ENCODE results near the gene TBC1D13. TPM values are rescaled to one million over a fixed set of nuclear protein-coding genes. Genes with fewer than 3 reads are reported as not detected.
A peak's percentile ranks its signal among the peaks of the same experiment; 100 is the strongest.

The TBC1D13 gene
- total RNA-seq, 1 donor, result 17.0 TPM

DNA sequence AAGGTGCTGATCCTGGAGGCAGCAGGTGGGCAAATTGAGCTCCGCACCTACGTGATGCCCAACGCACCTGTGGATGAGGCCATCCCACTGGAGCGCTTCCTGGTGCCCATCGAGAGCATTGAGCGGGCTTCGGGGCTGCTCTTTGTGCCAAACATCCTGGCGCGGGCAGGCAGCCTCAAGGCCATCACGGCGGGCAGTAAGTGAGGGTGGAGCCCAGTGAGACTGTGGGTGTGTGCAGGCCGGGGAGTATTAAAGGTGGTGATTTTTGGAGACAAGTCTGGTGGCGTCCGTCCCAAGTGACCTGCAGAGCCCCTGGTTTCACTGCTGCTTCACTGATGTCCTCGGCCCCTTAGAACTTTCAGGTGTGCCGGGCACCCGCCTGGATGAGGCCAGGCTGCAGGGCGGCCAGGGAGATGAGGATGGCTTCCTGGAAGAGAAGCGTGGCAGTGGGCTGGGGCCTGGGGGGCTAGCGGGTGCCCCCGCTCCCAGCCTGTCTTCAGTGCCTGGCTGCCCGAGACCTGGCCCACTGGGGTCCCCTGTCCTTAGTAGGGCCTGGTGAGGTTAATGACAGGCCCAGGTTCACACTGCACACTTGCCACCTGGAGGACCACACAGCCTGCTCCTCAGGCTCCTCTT is 35.5 kb downstream of the TBC1D13 start:
- Histone ChIP-seq H3K36me3 (ENCODE audit: insufficient read depth, low read length) (peaks cover 52% of the 10 kb centered on the region), H3K27me3 (ENCODE audit: insufficient read depth, low read length) (no peaks in the 10 kb centered on the region), H3K9me3 (ENCODE audit: low read depth, low read length) (no peaks in the 10 kb centered on the region)

GRCh38 chr9:128823362-128823902 is 36.4 kb downstream of the TBC1D13 start:
- H3K4me2 ChIP-seq (ENCODE audit: insufficient read depth, low read length), result no peak overlapping the region

More for the DNA sequence above, 35.5 kb downstream of the TBC1D13 start:
- no peaks in the 10 kb centered on the region for H3K79me2 ChIP-seq (ENCODE audit: insufficient read depth, low read length)
- H4K20me1 ChIP-seq (ENCODE audit: insufficient read depth, low read length), result peaks cover 5% of the 10 kb centered on the region
- no peak overlapping the region for H3K27ac ChIP-seq (ENCODE audit: low read depth, low read length)
- H3K4me2 ChIP-seq (ENCODE audit: insufficient read depth, low read length), result no peak overlapping the region
- H2AFZ ChIP-seq (ENCODE audit: low read length), result no peak overlapping the region
- H3K4me3 ChIP-seq (ENCODE audit: insufficient read depth, low read length), result no peak overlapping the region
- DNase-seq (ENCODE audit: insufficient read length, low spot score, missing footprints), result no peak
- no peak for TF ChIP-seq CTCF (IDR thresholded peaks at IDR 0.05; ENCODE audit: extremely low read depth, low read depth, low read length)
- peaks cover 8% of the 10 kb centered on the region for H3K4me1 ChIP-seq (ENCODE audit: insufficient read depth, low read length)

DNA sequence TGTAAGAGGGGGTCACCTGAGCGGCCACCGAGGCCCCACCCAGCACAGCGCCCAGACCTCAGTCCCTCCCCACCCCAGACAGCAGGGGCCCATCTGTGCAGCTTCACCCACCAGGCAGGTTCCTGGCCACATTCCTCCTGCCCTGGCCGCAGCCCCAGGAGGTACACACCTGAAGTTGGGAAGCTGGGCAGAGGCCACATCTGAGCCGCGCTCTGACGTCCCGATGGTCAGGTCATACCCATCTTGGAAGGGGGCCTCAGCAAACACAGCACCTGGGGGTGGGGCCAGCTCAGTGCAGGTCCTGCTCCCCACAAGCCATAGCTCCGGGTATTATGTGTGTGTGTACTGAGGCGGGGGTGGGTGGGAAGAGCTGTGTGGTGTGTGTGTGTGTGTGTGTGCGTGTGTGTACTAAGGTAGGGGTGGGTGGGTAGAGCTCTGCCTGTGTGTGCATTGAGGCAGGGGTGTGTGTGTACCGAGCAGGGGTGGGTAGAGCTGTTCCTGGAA is 36.9 kb downstream of the TBC1D13 start:
- Histone ChIP-seq H3K4me3 (ENCODE audit: insufficient read depth, low read length) (no peak overlapping the region), H3K79me2 (ENCODE audit: insufficient read depth, low read length) (peaks cover 12% of the 10 kb centered on the region), H3K4me2 (ENCODE audit: insufficient read depth, low read length) (no peak overlapping the region), H3K36me3 (ENCODE audit: insufficient read depth, low read length) (peaks cover 52% of the 10 kb centered on the region), H3K27ac (ENCODE audit: low read depth, low read length) (no peak overlapping the region), H3K4me1 (ENCODE audit: insufficient read depth, low read length) (peaks cover 13% of the 10 kb centered on the region), H3K9me3 (ENCODE audit: low read depth, low read length) (no peaks in the 10 kb centered on the region), H4K20me1 (ENCODE audit: insufficient read depth, low read length) (peaks cover 5% of the 10 kb centered on the region), H2AFZ (ENCODE audit: low read length) (no peak overlapping the region), H3K27me3 (ENCODE audit: insufficient read depth, low read length) (no peaks in the 10 kb centered on the region)
- DNase-seq (ENCODE audit: insufficient read length, low spot score, missing footprints), result peak; percentile 85
- no peak for TF ChIP-seq CTCF (IDR thresholded peaks at IDR 0.05; ENCODE audit: extremely low read depth, low read depth, low read length)

More at GRCh38 chr9:128823362-128823902, 36.4 kb downstream of the TBC1D13 start:
- Histone ChIP-seq H3K4me1 (ENCODE audit: insufficient read depth, low read length) (peaks cover 8% of the 10 kb centered on the region), H3K27ac (ENCODE audit: low read depth, low read length) (no peak overlapping the region), H3K27me3 (ENCODE audit: insufficient read depth, low read length) (no peaks in the 10 kb centered on the region), H3K9me3 (ENCODE audit: low read depth, low read length) (no peaks in the 10 kb centered on the region), H3K4me3 (ENCODE audit: insufficient read depth, low read length) (no peak overlapping the region), H3K79me2 (ENCODE audit: insufficient read depth, low read length) (peaks cover 7% of the 10 kb centered on the region), H4K20me1 (ENCODE audit: insufficient read depth, low read length) (peaks cover 5% of the 10 kb centered on the region), H2AFZ (ENCODE audit: low read length) (no peak overlapping the region), H3K36me3 (ENCODE audit: insufficient read depth, low read length) (peaks cover 52% of the 10 kb centered on the region)
- TF ChIP-seq CTCF (IDR thresholded peaks at IDR 0.05; ENCODE audit: extremely low read depth, low read depth, low read length), result no peak
- DNase-seq (ENCODE audit: insufficient read length, low spot score, missing footprints), result no peak

GRCh38 chr9:128824911-128825310 is 37.9 kb downstream of the TBC1D13 start:
- Histone ChIP-seq H3K4me1 (ENCODE audit: insufficient read depth, low read length) (peaks cover 9% of the 10 kb centered on the region), H3K27me3 (ENCODE audit: insufficient read depth, low read length) (no peaks in the 10 kb centered on the region), H3K79me2 (ENCODE audit: insufficient read depth, low read length) (peaks cover 17% of the 10 kb centered on the region), H3K4me3 (ENCODE audit: insufficient read depth, low read length) (no peak overlapping the region), H4K20me1 (ENCODE audit: insufficient read depth, low read length) (peaks cover 2% of the 10 kb centered on the region), H3K9me3 (ENCODE audit: low read depth, low read length) (no peaks in the 10 kb centered on the region), H3K27ac (ENCODE audit: low read depth, low read length) (no peak overlapping the region), H3K36me3 (ENCODE audit: insufficient read depth, low read length) (peaks cover 52% of the 10 kb centered on the region), H3K4me2 (ENCODE audit: insufficient read depth, low read length) (no peak overlapping the region), H2AFZ (ENCODE audit: low read length) (no peak overlapping the region)
- no peak for TF ChIP-seq CTCF (IDR thresholded peaks at IDR 0.05; ENCODE audit: extremely low read depth, low read depth, low read length)
- DNase-seq (ENCODE audit: insufficient read length, low spot score, missing footprints), result peak; percentile 82

Data from osteoblast (primary cell).